ENCODE measurements around the gene A2ML1. TPM values are rescaled to one million over a fixed set of nuclear protein-coding genes. Genes with fewer than 3 reads are reported as not detected.
"Not testable (repeated sequence)": the region's sequence is repeated elsewhere in the genome, so short reads cannot be mapped to it uniquely, and the experiment has no call there.

A2ML1 gene
- total RNA-seq (1 to 10 TPM in 1 of 4 donors, under 1 TPM in 3; 0.25 to 1.1 (median 0.81) TPM), polyA plus RNA-seq (0.38 TPM)
- long read RNA-seq, donor 1, partial matches to known transcripts = 0 of 1 reads
- long read RNA-seq, donor 1, other reads (novel, unspliced or antisense) = 1 of 1 reads
- long read RNA-seq, donor 2 = 0 reads
- long read RNA-seq, donor 3 = 0 reads
- long read RNA-seq, donor 4, partial matches to known transcripts = 0 of 2 reads
- long read RNA-seq, donor 4, other reads (novel, unspliced or antisense) = 2 of 2 reads

- Histone ChIP-seq H3K4me3 (ENCODE audit: low read length) (no peak within 1 kb of the TSS), H3K9me3 (ENCODE audit: control insufficient read depth, low read length) (no peaks in the 10 kb centered on the region), H3K4me1 (ENCODE audit: control insufficient read depth, insufficient read depth, low read length) (no peaks in the 10 kb centered on the region), H3K27me3 (ENCODE audit: control insufficient read depth, insufficient read depth) (no peaks in the 10 kb centered on the region), H3K27ac (ENCODE audit: low read length) (no peak within 1 kb of the TSS)
- intact Hi-C loops (cut with DNase I) = loop anchor here in 2 of 4 donors (5.0 to 10.0 kb wide), 2 partner anchors 137 to 140 kb away; no protein-coding TSS in a partner anchor
- 97% methylated on average over 3 of the region's 3 CpGs for WGBS
- no peak for DNase-seq
- no peak for ATAC-seq
These were observed at the start of gene A2ML1 for GRCh38 chr12:8822298-8822697. Gene A2ML1, plus strand, starts transcription at chr12:8822621. Its CDS starts 31 bp downstream, at chr12:8822652.

GRCh38 chr12:8773461-8773860 lies 49.0 kb upstream of the A2ML1 start:
- WGBS = 64% methylated on average over 10 of the region's 10 CpGs
- no peak overlapping the region for H3K4me3 ChIP-seq (ENCODE audit: low read length)
- no peaks in the 10 kb centered on the region for H3K9me3 ChIP-seq (ENCODE audit: control insufficient read depth, low read length)
- H3K4me1 ChIP-seq (ENCODE audit: control insufficient read depth, insufficient read depth, low read length) = no peaks in the 10 kb centered on the region
- intact Hi-C loops (cut with DNase I) = no loop called here
- no peak overlapping the region for H3K27ac ChIP-seq (ENCODE audit: low read length)
- H3K27me3 ChIP-seq (ENCODE audit: control insufficient read depth, insufficient read depth) = no peaks in the 10 kb centered on the region
- ATAC-seq = peak; percentile 73 to 96
- DNase-seq = peak; percentile 50 to 89 (median 87)

- DNase-seq (no peak), ATAC-seq (peak; percentile 24 to 49)
- Histone ChIP-seq H3K4me3 (ENCODE audit: low read length) (no peak overlapping the region), H3K9me3 (ENCODE audit: control insufficient read depth, low read length) (no peaks in the 10 kb centered on the region), H3K4me1 (ENCODE audit: control insufficient read depth, insufficient read depth, low read length) (peaks cover 2% of the 10 kb centered on the region), H3K27me3 (ENCODE audit: control insufficient read depth, insufficient read depth) (no peaks in the 10 kb centered on the region), H3K27ac (ENCODE audit: low read length) (no peak overlapping the region)
- intact Hi-C loops (cut with DNase I) = no loop called here
- WGBS = 61% methylated on average over 4 of the region's 4 CpGs
These were observed 43.1 kb upstream of the A2ML1 start for GRCh38 chr12:8779281-8779680.

DNA sequence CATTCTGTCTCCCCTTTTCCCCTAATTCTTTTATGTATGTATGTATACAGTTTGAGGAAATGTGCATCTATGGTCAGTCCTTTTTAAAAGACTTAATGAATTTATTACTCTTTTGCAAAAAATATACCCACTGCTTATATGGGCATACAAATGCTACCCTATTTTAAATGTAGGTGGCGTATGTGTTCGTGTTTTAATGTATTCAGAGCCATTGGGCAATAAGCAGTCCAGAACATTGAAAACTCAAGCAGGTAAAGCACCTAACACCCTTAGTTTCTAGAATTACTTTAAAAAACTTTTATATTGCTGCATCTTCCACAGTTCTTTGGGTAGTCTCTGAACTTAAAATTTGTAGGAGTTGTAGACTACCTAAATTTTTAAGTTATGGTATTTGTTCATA lies 42.6 kb upstream of the A2ML1 start:
- no peaks in the 10 kb centered on the region for H3K9me3 ChIP-seq (ENCODE audit: control insufficient read depth, low read length)
- no peak overlapping the region for H3K4me3 ChIP-seq (ENCODE audit: low read length)
- H3K27ac ChIP-seq (ENCODE audit: low read length) = no peak overlapping the region
- intact Hi-C loops (cut with DNase I) = no loop called here
- no peak for ATAC-seq
- 93% methylated on average over 2 of the region's 2 CpGs for WGBS
- peaks cover 2% of the 10 kb centered on the region for H3K4me1 ChIP-seq (ENCODE audit: control insufficient read depth, insufficient read depth, low read length)
- H3K27me3 ChIP-seq (ENCODE audit: control insufficient read depth, insufficient read depth) = no peaks in the 10 kb centered on the region
- no peak for DNase-seq

GRCh38 chr12:8780389-8780788 lies 42.0 kb upstream of the A2ML1 start:
- no peak overlapping the region for H3K27ac ChIP-seq (ENCODE audit: low read length)
- peaks cover 2% of the 10 kb centered on the region for H3K4me1 ChIP-seq (ENCODE audit: control insufficient read depth, insufficient read depth, low read length)
- WGBS = 73% methylated on average over 1 of the region's 1 CpG
- H3K4me3 ChIP-seq (ENCODE audit: low read length) = no peak overlapping the region
- intact Hi-C loops (cut with DNase I) = no loop called here
- DNase-seq (no peak), ATAC-seq (no peak)
- no peaks in the 10 kb centered on the region for H3K9me3 ChIP-seq (ENCODE audit: control insufficient read depth, low read length)
- H3K27me3 ChIP-seq (ENCODE audit: control insufficient read depth, insufficient read depth) = no peaks in the 10 kb centered on the region

DNA sequence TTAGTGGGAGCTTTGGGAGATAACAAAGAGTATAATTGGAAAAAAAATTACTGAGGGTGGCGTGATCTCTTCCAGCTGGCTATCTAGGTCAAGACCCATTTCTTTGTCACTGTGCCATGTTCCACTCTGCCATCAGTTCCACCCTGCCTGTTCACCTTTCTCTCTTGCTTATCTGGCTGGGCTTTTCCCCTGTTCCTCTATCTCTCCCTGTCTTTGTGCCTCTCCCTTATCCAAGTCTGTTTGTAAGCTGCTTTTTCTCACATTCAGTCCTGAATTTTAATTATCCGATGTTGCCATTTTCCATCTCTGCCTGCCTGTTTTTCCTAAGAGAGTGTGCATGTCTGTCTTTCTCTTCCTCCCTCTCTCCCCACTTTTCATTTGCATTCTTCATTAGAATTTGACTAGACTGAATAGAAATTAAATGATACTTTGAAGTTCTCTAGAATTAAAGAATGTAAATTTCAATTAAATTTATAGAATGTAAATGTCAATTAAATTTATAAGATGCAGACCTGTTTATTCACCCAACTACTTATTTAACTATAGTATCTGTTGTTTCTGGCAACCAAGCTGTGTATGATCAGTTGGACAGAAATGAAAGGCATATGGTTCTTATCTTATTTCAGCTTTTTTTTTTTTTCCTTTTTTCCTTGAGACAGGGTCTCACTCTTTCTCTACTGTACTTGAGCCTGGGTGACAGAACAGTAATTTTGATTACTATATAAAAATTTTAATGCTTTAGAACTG lies 40.9 kb upstream of the A2ML1 start:
- ATAC-seq = peak; percentile 47 to 59

DNA sequence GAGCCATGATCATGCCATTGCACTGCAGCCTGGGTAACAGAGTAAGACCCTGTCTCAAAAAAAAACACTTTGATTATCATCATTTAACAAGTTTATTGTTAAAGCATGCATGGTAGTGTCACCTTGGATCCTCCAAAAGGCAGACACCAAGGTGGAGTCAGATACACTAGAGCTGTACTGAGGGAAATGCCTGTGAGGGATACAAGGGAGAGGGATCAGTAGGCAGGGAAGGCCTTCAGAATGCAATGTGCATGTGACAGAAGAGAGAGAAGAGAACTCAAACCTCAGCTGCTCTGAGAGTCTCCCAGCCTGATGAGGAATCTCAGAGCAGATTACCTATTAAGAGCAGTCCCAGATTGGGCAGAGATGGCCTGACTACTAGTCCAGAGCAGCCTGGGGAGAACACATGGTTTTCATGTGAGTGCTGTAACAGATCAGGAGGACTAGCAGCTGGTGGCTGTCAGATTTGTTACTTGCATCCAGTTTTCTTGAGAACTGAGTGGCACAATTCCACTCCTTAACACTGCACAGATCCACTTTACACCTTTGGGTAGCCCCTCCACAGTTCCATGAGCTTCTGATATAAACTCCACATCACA lies 38.0 kb upstream of the A2ML1 start:
- Histone ChIP-seq H3K4me3 (ENCODE audit: low read length) (no peak overlapping the region), H3K4me1 (ENCODE audit: control insufficient read depth, insufficient read depth, low read length) (no peaks in the 10 kb centered on the region), H3K27ac (ENCODE audit: low read length) (no peak overlapping the region), H3K9me3 (ENCODE audit: control insufficient read depth, low read length) (no peaks in the 10 kb centered on the region), H3K27me3 (ENCODE audit: control insufficient read depth, insufficient read depth) (no peaks in the 10 kb centered on the region)
- ATAC-seq = no peak
- DNase-seq = no peak
- intact Hi-C loops (cut with DNase I) = no loop called here

More for the DNA sequence above, 40.9 kb upstream of the A2ML1 start:
- no peaks in the 10 kb centered on the region for H3K27me3 ChIP-seq (ENCODE audit: control insufficient read depth, insufficient read depth)
- intact Hi-C loops (cut with DNase I) = no loop called here
- DNase-seq = no peak
- 44% methylated on average over 2 of the region's 2 CpGs for WGBS
- no peak overlapping the region for H3K4me3 ChIP-seq (ENCODE audit: low read length)
- H3K4me1 ChIP-seq (ENCODE audit: control insufficient read depth, insufficient read depth, low read length) = peaks cover 2% of the 10 kb centered on the region
- H3K27ac ChIP-seq (ENCODE audit: low read length) = no peak overlapping the region
- H3K9me3 ChIP-seq (ENCODE audit: control insufficient read depth, low read length) = no peaks in the 10 kb centered on the region

- Histone ChIP-seq H3K4me3 (ENCODE audit: low read length) (no peak overlapping the region), H3K4me1 (ENCODE audit: control insufficient read depth, insufficient read depth, low read length) (no peaks in the 10 kb centered on the region), H3K27ac (ENCODE audit: low read length) (no peak overlapping the region), H3K27me3 (ENCODE audit: control insufficient read depth, insufficient read depth) (no peaks in the 10 kb centered on the region), H3K9me3 (ENCODE audit: control insufficient read depth, low read length) (no peaks in the 10 kb centered on the region)
- WGBS = 79% methylated on average over 4 of the region's 4 CpGs
- DNase-seq (no peak), ATAC-seq (no peak)
- intact Hi-C loops (cut with DNase I) = no loop called here
These were observed 36.9 kb upstream of the A2ML1 start for GRCh38 chr12:8785499-8785898.

DNA sequence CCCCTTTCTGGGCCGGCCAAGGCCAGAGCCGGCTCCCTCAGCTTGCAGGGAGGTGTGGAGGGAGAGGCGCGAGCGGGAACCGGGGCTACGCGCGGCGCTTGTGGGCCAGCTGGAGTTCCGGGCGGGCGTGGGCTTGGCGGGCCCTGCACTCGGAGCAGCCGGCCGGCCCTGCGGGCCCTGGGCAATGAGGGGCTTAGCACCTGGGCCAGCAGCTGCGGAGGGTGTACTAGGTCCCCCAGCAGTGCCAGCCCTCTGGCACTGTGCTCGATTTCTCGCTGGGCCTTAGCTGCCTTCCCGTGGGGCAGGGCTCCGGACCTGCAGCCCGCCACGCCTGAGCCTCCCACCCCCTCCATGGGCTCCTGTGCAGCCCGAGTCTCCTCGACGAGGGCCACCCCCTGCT lies 35.2 kb upstream of the A2ML1 start:
- H3K27me3 ChIP-seq (ENCODE audit: control insufficient read depth, insufficient read depth); intact Hi-C loops (cut with DNase I): not testable (repeated sequence)
- peak in 1 of 3 donors; percentile 54 for DNase-seq

DNA sequence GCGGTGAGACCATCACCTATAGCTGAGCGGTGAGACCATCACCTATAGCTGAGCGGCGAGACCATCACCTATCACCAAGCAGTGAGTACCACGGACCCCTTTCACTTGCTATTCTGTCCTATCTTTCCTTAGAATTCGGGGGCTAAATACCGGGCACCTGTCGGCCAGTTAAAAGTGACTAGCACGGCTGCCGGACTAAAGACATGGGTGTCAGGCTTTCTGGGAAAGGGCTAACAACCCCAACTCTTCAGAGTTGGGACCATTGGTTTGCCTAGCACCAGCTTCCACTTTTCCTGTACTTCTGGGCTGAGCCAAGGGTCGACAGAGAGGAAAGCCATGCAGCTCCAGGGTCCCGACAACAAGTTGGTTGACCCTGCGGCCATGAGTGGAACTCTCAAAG lies 33.7 kb upstream of the A2ML1 start:
- H3K4me3 ChIP-seq (ENCODE audit: low read length); H3K27me3 ChIP-seq (ENCODE audit: control insufficient read depth, insufficient read depth); H3K4me1 ChIP-seq (ENCODE audit: control insufficient read depth, insufficient read depth, low read length); intact Hi-C loops (cut with DNase I); H3K27ac ChIP-seq (ENCODE audit: low read length); H3K9me3 ChIP-seq (ENCODE audit: control insufficient read depth, low read length); ATAC-seq; DNase-seq: not testable (repeated sequence)
- WGBS = 75% methylated on average over 13 of the region's 13 CpGs

More for the DNA sequence above, 35.2 kb upstream of the A2ML1 start:
- H3K4me1 ChIP-seq (ENCODE audit: control insufficient read depth, insufficient read depth, low read length); H3K9me3 ChIP-seq (ENCODE audit: control insufficient read depth, low read length); ATAC-seq; H3K27ac ChIP-seq (ENCODE audit: low read length); H3K4me3 ChIP-seq (ENCODE audit: low read length): not testable (repeated sequence)
- 97% methylated on average over 28 of the region's 28 CpGs for WGBS

DNA sequence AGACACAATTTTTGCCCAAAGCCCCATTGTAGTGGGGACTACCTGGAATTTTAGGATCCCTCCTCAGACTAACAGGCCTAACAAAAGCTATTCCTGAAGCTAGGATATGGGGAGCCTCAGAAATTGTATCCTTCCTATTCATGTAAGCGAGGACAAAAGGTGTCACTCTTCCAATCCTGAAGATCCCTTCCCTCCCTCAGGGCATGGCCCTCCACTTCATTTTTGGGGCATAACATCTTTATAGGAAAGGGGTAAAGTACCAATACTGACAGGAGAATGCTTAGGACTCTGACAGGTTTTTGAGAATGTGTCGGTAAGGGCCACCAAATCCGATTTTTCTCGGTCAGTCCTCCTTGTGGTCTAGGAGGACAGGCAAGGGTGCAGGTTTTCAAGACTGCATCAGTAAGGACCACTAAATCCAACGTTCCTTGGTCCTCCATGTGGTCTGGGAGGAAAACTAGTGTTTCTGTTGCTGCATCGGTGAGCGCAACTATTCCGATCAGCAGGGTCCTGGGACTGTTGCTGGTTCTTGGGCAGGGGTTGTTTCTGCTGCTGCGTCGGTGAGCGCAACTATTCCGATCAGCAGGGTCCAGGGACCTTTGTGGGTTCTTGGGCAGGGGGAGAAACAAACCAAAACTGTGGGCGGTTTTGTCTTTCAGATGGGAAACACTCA lies 32.9 kb upstream of the A2ML1 start:
- H3K4me1 ChIP-seq (ENCODE audit: control insufficient read depth, insufficient read depth, low read length); H3K27ac ChIP-seq (ENCODE audit: low read length); H3K27me3 ChIP-seq (ENCODE audit: control insufficient read depth, insufficient read depth); intact Hi-C loops (cut with DNase I); H3K9me3 ChIP-seq (ENCODE audit: control insufficient read depth, low read length); ATAC-seq; H3K4me3 ChIP-seq (ENCODE audit: low read length); DNase-seq: not testable (repeated sequence)
- 75% methylated on average over 13 of the region's 13 CpGs for WGBS
